Measurements from ENCODE around the gene SLC25A38.

GRCh38 chr3:39350714-39351113 lies 32.5 kb upstream of the SLC25A38 start:
- TF ChIP-seq CTCF (conservative IDR thresholded peaks at IDR 0.05; ENCODE audit: low read depth, low read length) (no peak), EZH2phosphoT487 (IDR thresholded peaks at IDR 0.05; ENCODE audit: borderline replicate concordance, low read length) (no peak)

Measured in PC-3 (cell line).